HepG2 (cell line): Measurements from ENCODE around the gene MRPL27. TPM values are rescaled to one million over a fixed set of nuclear protein-coding genes. Genes with fewer than 3 reads are reported as not detected.

ENCODE experiments used
- ATAC-seq: fragments of 200-7000 bp; cut with Tn5 transposase; 3 replicates; pipeline ENCODE4 v1.9.1; 2020; ENCODE audit warnings: mild to moderate bottlenecking, moderate library complexity
- BruUV-seq: library from RNA; stranded (reverse); fragments of 400-500 nt; replicated peaks from 2 replicates; lab custom pipeline; 2021; lab: Mats Ljungman, UMichigan
- CTCF ChIA-PET: fragments of 300-600 bp; formaldehyde crosslinking; extraction: SDS; loops from one replicate; lab custom pipeline; 2021; ENCODE audit warnings: low total read pairs, inconsistent platforms, low intra/inter-chr PET ratio; lab: Yijun Ruan, JAX
- POLR2A ChIA-PET: fragments of 350-600 bp; sonication (Branson Sonifier 250); formaldehyde crosslinking; loops from one replicate; lab custom pipeline; 2020; ENCODE audit warnings: antibody characterized with exemption, inconsistent platforms; lab: Yijun Ruan, JAX
- DNase-seq: peaks from one replicate; pipeline ENCODE4 v3.0.0-alpha.2; 2015; ENCODE audit warnings: low spot score
- FAIRE-seq: peaks from 3 replicates; lab custom pipeline; 2011; peaks lifted over from hg19 to GRCh38; lab: Jason Lieb, UNC
- H2AFZ ChIP-seq: one replicate; pipeline ENCODE4 v1.6.1; 2011; ENCODE audit warnings: low read length, inconsistent platforms
- H3K27ac ChIP-seq: fragments of 300-600 bp; 3 replicates; pipeline ENCODE4 v1.8.0; 2011; ENCODE audit warnings: mixed run types, mild to moderate bottlenecking, mixed read lengths, low read length, inconsistent platforms; ENCODE audit not compliant: insufficient read depth; ENCODE audit errors: extremely low read length
- H3K27me3 ChIP-seq, 2 experiments: fragments of 200-600 bp in 1 of 2; 2 replicates in 1 of 2; 3 replicates in 1 of 2; pipeline versions ENCODE4 v1.6.0 to v1.8.0; 2011; ENCODE audit warnings: low read length in 2 of 2, mild to moderate bottlenecking in 2 of 2, moderate library complexity in 2 of 2, inconsistent platforms in 1 of 2; ENCODE audit not compliant: insufficient read depth in 2 of 2, control insufficient read depth in 1 of 2
- H3K36me3 ChIP-seq, 2 experiments: fragments of 200-600 bp in 1 of 2; replicated peaks in 1 of 2; 2 replicates in 1 of 2; 3 replicates in 1 of 2; pipeline versions ENCODE4 v1.5.1 to v1.8.0; 2011; ENCODE audit warnings: low read length in 2 of 2, inconsistent platforms in 1 of 2; ENCODE audit not compliant: insufficient read depth in 2 of 2, control insufficient read depth in 1 of 2
- H3K4me1 ChIP-seq: 2 replicates; pipeline ENCODE4 v1.5.1; 2012; ENCODE audit warnings: low read length, inconsistent platforms; ENCODE audit not compliant: insufficient read depth
- H3K4me2 ChIP-seq: 2 replicates; pipeline ENCODE4 v1.6.0; 2011; ENCODE audit warnings: low read depth, low read length, inconsistent platforms
- H3K4me3 ChIP-seq, 3 experiments: fragments of 200-600 bp in 1 of 3; sonication (generic), shearing (Covaris generic) in 1 of 3; replicated peaks in 1 of 3; 2 replicates each; pipeline ENCODE4 v1.5.1; 2011 to 2016; ENCODE audit warnings: low read length in 3 of 3, inconsistent platforms in 2 of 3, low read depth in 2 of 3, mild to moderate bottlenecking in 2 of 3, control low read depth in 1 of 3, mixed read lengths in 1 of 3; ENCODE audit not compliant: insufficient read depth in 1 of 3
- H3K79me2 ChIP-seq: one replicate; pipeline ENCODE4 v1.6.1; 2011; ENCODE audit warnings: low read length, inconsistent platforms; ENCODE audit not compliant: insufficient read depth
- H3K9ac ChIP-seq: 2 replicates; pipeline ENCODE4 v1.6.0; 2011; ENCODE audit warnings: mild to moderate bottlenecking, low read depth, low read length, inconsistent platforms; ENCODE audit not compliant: insufficient read depth
- H3K9me3 ChIP-seq: 2 replicates; pipeline ENCODE4 v1.5.1; 2012; ENCODE audit warnings: mild to moderate bottlenecking, low read length
- H4K20me1 ChIP-seq: 2 replicates; pipeline ENCODE4 v1.6.0; 2011; ENCODE audit warnings: inconsistent platforms, mild to moderate bottlenecking, low read length, moderate library complexity; ENCODE audit not compliant: insufficient read depth
- CAMTA2 ChIP-seq: sonication (generic); formaldehyde crosslinking; IDR thresholded peaks from 2 replicates; pipeline ENCODE4 v1.4.0; 2020; ENCODE audit warnings: mild to moderate bottlenecking, missing genetic modification reagents, borderline replicate concordance
- CERS6 ChIP-seq: sonication (generic); formaldehyde crosslinking; IDR thresholded peaks from 2 replicates; pipeline ENCODE4 v1.5.0; 2020; ENCODE audit warnings: missing genetic modification reagents
- DNMT3B ChIP-seq: conservative IDR thresholded peaks from 2 replicates; pipeline ENCODE4 v1.6.1; 2016; ENCODE audit warnings: missing biosample characterization, control low read depth
- MXD4 ChIP-seq: IDR thresholded peaks from 2 replicates; pipeline ENCODE4 v1.6.1; 2016; ENCODE audit warnings: mild to moderate bottlenecking, missing biosample characterization, missing genetic modification reagents
- POLR2A ChIP-seq, 2 experiments: IDR thresholded peaks; 2 replicates each; pipeline ENCODE4 v1.6.1; 2011; ENCODE audit warnings: low read depth in 2 of 2, low read length in 2 of 2, mild to moderate bottlenecking in 1 of 2, moderate library complexity in 1 of 2; ENCODE audit not compliant: insufficient read depth in 1 of 2
- SMC3 ChIP-seq: IDR thresholded peaks from 2 replicates; pipeline ENCODE4 v1.6.1; 2011; ENCODE audit warnings: low read length, improper control_type of control experiment
- SRSF4 ChIP-seq: fragments of 200-400 bp; formaldehyde crosslinking; IDR thresholded peaks from one replicate; pipeline ENCODE4 v1.6.1; 2018; ENCODE audit warnings: mild to moderate bottlenecking, low read depth, low read length, moderate library complexity; ENCODE audit not compliant: poor library complexity, severe bottlenecking
- ZNF143 ChIP-seq: sonication (generic); formaldehyde crosslinking; IDR thresholded peaks from 2 replicates; pipeline ENCODE4 v1.4.0; 2020; ENCODE audit warnings: missing genetic modification reagents
- ZNF264 ChIP-seq: sonication (generic); formaldehyde crosslinking; IDR thresholded peaks from 2 replicates; pipeline ENCODE4 v1.4.0; 2020; ENCODE audit warnings: missing genetic modification reagents
- ZNF678 ChIP-seq: sonication (generic); formaldehyde crosslinking; IDR thresholded peaks from 2 replicates; pipeline ENCODE4 v1.4.0; 2020; ENCODE audit warnings: mild to moderate bottlenecking, missing genetic modification reagents
- ZNF687 ChIP-seq: sonication (generic); formaldehyde crosslinking; IDR thresholded peaks from 2 replicates; pipeline ENCODE4 v1.5.1; 2020; ENCODE audit warnings: mild to moderate bottlenecking, missing genetic modification reagents, moderate library complexity
- ZNF788 ChIP-seq: sonication (generic); formaldehyde crosslinking; IDR thresholded peaks from 2 replicates; pipeline ENCODE4 v1.5.0; 2020; ENCODE audit warnings: mild to moderate bottlenecking, missing genetic modification reagents, borderline replicate concordance
- WGBS: methylation state at CpG from one replicate; pipeline ENCODE4 v1.1.6; 2017; ENCODE audit warnings: low lambda C conversion rate; 5-methylcytosine and 5-hydroxymethylcytosine counted together
- in situ Hi-C: cut with HindIII; loops from 2 replicates; pipeline ENCODE4 v1.10.0; 2017; ENCODE audit warnings: low pct_unique_long_range_greater_than_20kb; ENCODE audit not compliant: extremely low pct_ligation_motif_present
- intact Hi-C: fragments of 100-400 bp; cut with micrococcal nuclease; formaldehyde crosslinking; loops from one replicate; pipeline ENCODE4 v1.10.0; 2022; ENCODE audit not compliant: unreplicated experiment
- polyA plus RNA-seq, 8 experiments: library from polyadenylated mRNA; depleted of rRNA in 3 of 8; stranded (reverse) in 7 of 8; unstranded in 1 of 8; fragments of >200 nt; fragmentation: Illumina TruSeq in 4 of 8; extraction: Trizol in 4 of 8; gene quantifications; 2 replicates each; pipeline versions ENCODE4 v1.2.1 to v1.2.3, GENCODE V29; 2011 to 2016; ENCODE audit warnings: low read depth in 4 of 8, missing spikeins in 1 of 8, mixed read lengths in 1 of 8; ENCODE audit not compliant: insufficient read depth in 1 of 8
- total RNA-seq, 5 experiments: library from RNA; depleted of rRNA; stranded (reverse); fragments of >200 nt; fragmentation: Illumina TruSeq; extraction: Trizol; gene quantifications; 2 replicates each; pipeline ENCODE4 v1.2.3, GENCODE V29; 2016; ENCODE audit warnings: low read depth in 1 of 5
- TF ChIP-seq, protein P1 (sequence below): sonication (generic); formaldehyde crosslinking; IDR thresholded peaks from 2 replicates; pipeline ENCODE4 v1.4.0; 2020; ENCODE audit warnings: missing genetic modification reagents
- TF ChIP-seq, protein P2 (sequence below): sonication (generic); formaldehyde crosslinking; IDR thresholded peaks from 2 replicates; pipeline ENCODE4 v1.4.0; 2020; ENCODE audit warnings: missing genetic modification reagents, borderline replicate concordance

Gene MRPL27
- total and polyA plus RNA-seq, 2 of the 13 experiments (the other 11 are each of a cell fraction or from before 2014, with no cell fraction given): 137 to 217 TPM

DNA sequence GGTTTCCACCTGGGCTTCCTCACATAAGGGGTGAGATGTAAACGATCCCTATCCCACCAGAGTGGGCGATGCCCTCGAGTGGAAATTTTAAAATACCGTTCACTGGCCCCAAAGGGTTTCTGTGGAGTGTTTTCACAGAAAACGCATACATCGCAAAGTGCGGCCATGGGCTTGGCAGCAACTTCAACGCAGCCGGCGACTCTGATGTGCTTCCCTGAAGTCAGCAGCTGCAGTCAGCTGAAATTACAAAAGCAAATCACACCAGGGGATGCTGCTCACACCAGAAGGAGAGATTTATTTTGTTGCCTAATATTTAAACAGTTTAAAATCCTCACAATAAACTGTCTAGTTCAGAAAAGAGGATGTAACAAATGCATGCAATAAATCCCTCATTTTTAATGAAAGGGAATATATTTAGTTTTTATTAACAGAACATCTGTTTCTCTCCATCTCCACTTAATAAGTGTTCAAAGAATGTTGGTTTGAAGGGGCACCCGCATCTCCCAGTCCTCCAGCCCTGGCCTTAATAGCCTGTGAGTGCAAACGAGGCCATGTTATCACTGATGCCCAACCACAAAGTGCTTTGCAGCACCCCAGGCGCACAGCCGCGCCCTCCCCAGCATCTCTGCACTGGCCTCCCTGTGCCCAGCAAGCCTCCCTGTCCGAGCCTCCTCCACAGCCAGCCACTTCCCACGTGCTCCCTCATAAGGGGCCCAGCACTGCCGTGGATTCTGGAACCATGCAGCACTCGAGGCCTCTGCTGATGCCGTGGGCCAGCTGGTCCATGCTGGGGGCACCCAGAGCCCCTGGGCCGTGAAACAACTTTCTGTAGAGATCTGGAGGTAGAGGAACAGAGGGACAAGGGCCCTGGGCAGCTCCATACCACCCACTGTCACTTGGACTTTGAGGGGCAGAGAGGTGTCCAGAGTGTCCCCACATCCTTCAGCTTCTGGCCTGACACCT lies 44.3 kb downstream of the MRPL27 start:
- no peak for DNase-seq
- no peaks in the 10 kb centered on the region for H4K20me1 ChIP-seq
- TF ChIP-seq ZNF687 (CRISPR knock-in tag): no peak
- TF ChIP-seq POLR2A (IDR thresholded peaks at IDR 0.05; ENCODE audit: insufficient read depth in 1 of 2, low read depth in 2 of 2, low read length in 2 of 2): no peak
- TF ChIP-seq, protein P1, sequence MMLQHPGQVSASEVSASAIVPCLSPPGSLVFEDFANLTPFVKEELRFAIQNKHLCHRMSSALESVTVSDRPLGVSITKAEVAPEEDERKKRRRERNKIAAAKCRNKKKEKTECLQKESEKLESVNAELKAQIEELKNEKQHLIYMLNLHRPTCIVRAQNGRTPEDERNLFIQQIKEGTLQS: no peak
- TF ChIP-seq SRSF4: no peak
- no peak for TF ChIP-seq CERS6 (CRISPR knock-in tag)
- no peak for TF ChIP-seq MXD4 (CRISPR knock-in tag)
- TF ChIP-seq, protein P2, sequence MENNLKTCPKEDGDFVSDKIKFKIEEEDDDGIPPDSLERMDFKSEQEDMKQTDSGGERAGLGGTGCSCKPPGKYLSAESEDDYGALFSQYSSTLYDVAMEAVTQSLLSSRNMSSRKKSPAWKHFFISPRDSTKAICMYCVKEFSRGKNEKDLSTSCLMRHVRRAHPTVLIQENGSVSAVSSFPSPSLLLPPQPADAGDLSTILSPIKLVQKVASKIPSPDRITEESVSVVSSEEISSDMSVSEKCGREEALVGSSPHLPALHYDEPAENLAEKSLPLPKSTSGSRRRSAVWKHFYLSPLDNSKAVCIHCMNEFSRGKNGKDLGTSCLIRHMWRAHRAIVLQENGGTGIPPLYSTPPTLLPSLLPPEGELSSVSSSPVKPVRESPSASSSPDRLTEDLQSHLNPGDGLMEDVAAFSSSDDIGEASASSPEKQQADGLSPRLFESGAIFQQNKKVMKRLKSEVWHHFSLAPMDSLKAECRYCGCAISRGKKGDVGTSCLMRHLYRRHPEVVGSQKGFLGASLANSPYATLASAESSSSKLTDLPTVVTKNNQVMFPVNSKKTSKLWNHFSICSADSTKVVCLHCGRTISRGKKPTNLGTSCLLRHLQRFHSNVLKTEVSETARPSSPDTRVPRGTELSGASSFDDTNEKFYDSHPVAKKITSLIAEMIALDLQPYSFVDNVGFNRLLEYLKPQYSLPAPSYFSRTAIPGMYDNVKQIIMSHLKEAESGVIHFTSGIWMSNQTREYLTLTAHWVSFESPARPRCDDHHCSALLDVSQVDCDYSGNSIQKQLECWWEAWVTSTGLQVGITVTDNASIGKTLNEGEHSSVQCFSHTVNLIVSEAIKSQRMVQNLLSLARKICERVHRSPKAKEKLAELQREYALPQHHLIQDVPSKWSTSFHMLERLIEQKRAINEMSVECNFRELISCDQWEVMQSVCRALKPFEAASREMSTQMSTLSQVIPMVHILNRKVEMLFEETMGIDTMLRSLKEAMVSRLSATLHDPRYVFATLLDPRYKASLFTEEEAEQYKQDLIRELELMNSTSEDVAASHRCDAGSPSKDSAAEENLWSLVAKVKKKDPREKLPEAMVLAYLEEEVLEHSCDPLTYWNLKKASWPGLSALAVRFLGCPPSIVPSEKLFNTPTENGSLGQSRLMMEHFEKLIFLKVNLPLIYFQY (CRISPR knock-in tag): no peak
- TF ChIP-seq DNMT3B: no peak
- no peak for TF ChIP-seq ZNF788 (CRISPR knock-in tag)
- TF ChIP-seq CAMTA2: no peak
- TF ChIP-seq ZNF264 (CRISPR knock-in tag): no peak
- no peak for TF ChIP-seq ZNF143 (CRISPR knock-in tag)
- no peak for TF ChIP-seq SMC3
- TF ChIP-seq ZNF678 (CRISPR knock-in tag): no peak

More for the DNA sequence above, 44.3 kb downstream of the MRPL27 start:
- H3K9me3 ChIP-seq: no peaks in the 10 kb centered on the region
- BruUV-seq: no TSS peak
- H3K4me2 ChIP-seq: no peak overlapping the region
- CTCF ChIA-PET: no interaction called here
- H3K27me3 ChIP-seq: peaks cover 10 to 46% of the 10 kb centered on the region in 2 experiments; a peak in 4 of 5 replicates
- no peak overlapping the region for H3K27ac ChIP-seq
- FAIRE-seq (no peak), ATAC-seq (no peak)
- no peaks in the 10 kb centered on the region for H3K36me3 ChIP-seq
- H3K9ac ChIP-seq: no peak overlapping the region
- WGBS: 46% methylated on average over 16 of the region's 21 CpGs
- in situ Hi-C loops: no loop called here
- H3K4me1 ChIP-seq: no peaks in the 10 kb centered on the region
- POLR2A ChIA-PET: no interaction called here
- no peak overlapping the region for H2AFZ ChIP-seq
- intact Hi-C loops: no loop called here
- H3K4me3 ChIP-seq: no peak overlapping the region
- H3K79me2 ChIP-seq: no peaks in the 10 kb centered on the region
